RPMI7951 (cell line): Measurements from ENCODE around the gene HSH2D. TPM values are rescaled to one million over a fixed set of nuclear protein-coding genes. Genes with fewer than 3 reads are reported as not detected.
"Not testable (repeated sequence)": the region's sequence is repeated elsewhere in the genome, so short reads cannot be mapped to it uniquely, and the experiment has no call there.

Source experiments
- DNase-seq: peaks from one replicate; pipeline ENCODE4 v3.0.0-alpha.2; 2012; ENCODE audit warnings: low read depth
- total RNA-seq: library from RNA; depleted of rRNA; stranded (reverse); fragments of >200 nt; shearing (Covaris generic); gene quantifications from 2 replicates; pipeline ENCODE4 v1.2.3, GENCODE V29; 2014

The HSH2D gene
- total RNA-seq, 1 experiment from 2014 or later, result not detected

DNA sequence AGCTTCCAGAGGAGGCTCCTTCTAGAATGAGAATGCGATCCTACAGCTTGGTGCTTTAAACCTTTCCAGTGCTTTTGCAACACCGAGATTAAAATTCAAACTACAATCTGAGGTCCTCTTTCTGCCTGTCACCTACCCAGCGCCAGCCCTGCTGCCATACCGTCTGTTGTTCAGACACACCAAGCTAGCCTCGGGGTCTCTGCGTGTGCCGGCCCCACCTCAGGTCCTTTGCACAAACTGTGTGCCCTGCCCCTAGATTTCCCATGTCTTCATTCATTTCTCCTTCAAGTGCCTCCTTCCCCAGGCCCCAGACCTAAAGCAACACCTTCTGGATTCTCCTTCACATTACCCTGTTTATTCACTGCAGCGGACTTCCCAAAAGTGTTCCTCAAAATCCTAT, 11.1 kb downstream of the HSH2D start:
- DNase-seq, result no peak

- DNase-seq, result no peak
Measured at GRCh38 chr19:16155128-16155527, 11.6 kb downstream of the HSH2D start.

GRCh38 chr19:16156904-16157303, 13.4 kb downstream of the HSH2D start:
- DNase-seq, result no peak

GRCh38 chr19:16157601-16158000, 14.1 kb downstream of the HSH2D start:
- no peak for DNase-seq

DNA sequence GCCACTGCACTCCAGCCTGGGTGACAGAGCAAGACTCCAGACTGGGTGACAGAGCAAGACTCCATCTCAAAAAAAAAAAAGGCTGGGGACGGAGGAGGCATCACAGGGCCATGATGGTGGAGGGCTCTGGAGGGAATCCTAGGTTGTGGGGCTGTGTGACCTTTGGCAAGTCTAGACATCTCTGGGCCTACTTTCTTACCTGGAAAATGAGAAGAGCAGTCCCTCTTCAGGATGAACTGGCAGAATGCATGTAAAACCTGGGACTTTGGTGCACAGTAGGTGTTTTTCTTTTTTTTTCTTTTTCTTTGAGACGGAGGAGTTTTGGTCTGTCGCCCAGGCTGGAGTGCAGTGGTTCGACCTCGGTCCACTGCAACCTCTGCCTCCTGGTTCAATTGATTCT, 16.2 kb downstream of the HSH2D start:
- DNase-seq, result no peak

GRCh38 chr19:16160445-16160942, 17.0 kb downstream of the HSH2D start:
- no peak for DNase-seq

GRCh38 chr19:16160943-16161560, 17.6 kb downstream of the HSH2D start:
- DNase-seq, result peak; percentile 79

DNA sequence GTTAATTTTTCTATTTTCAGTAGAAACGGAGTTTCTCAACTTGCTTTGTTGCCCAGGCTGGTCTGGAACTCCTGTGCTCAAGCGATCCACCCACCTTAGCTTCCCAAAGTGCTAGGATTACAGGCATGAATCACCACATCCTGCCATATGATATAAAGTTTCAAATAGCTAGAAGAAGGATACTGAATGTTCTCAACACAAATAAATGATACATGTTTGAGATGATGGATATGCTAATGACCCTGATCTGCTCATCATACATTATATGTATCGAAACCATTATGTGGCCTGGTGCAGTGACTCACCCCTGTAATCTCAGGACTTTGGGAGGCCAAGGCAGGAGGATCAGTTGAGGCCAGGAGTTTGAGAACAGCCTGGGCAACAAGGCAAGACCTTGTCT, 18.4 kb downstream of the HSH2D start:
- peak; percentile 56 for DNase-seq

GRCh38 chr19:16164222-16164890, 20.9 kb downstream of the HSH2D start:
- DNase-seq, result no peak

DNA sequence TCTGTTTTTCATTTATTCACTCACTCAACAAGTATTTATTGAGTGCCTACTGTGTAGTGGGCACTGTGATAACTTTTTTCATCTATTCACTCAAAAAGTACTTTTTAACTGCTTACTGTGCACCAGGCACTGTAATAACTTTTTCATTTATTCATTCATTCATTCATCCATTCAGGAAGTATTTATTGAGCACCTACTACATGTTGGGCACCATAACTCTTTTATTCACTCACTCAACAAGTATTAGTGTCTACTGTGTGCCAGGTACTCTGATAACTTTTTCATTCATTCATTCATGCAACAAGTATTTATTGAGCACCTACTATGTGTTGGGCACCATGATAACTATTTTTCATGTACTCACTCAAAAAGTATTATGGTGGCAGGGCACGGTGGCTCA, 22.9 kb downstream of the HSH2D start:
- DNase-seq, result no peak

DNA sequence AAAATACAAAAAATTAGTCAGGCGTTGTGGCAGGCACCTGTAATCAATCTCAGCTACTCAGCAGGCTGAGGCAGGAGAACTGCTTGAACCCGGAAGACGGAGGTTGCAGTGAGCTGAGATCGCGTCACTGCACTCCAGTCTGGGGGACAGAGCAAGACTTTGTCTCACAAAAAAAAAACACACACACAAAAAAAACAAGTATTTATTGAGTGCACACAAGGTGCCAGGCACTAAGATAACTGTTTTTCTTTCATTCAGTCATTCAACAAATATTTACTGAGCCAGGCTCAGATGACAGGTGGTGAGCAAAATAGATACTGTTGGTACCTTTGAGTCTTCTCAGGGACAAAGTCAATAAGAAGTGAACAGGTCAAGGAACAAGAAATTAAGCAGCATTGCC, 23.6 kb downstream of the HSH2D start:
- no peak for DNase-seq

- no peak for DNase-seq
Measured at GRCh38 chr19:16168465-16169081, 25.1 kb downstream of the HSH2D start.

DNA sequence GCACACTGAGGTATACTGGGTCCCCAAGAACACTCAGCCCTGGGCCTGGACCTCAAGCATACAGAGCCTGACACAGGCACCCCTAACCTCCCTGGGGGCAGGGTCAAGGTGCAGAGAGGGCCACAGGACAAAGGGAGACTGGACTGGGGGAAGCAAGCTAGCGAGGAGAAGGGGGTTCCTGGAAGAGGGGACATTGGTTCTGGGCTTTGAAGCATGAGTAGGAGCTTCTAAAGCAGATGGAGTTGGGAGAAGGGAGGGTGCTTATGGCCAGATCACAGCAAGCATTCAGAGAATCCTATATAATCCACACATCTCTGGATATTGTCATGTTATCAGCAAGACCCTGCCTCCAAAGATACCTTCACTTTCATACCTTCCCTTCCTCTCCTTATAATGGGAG, 26.6 kb downstream of the HSH2D start:
- no peak for DNase-seq

DNA sequence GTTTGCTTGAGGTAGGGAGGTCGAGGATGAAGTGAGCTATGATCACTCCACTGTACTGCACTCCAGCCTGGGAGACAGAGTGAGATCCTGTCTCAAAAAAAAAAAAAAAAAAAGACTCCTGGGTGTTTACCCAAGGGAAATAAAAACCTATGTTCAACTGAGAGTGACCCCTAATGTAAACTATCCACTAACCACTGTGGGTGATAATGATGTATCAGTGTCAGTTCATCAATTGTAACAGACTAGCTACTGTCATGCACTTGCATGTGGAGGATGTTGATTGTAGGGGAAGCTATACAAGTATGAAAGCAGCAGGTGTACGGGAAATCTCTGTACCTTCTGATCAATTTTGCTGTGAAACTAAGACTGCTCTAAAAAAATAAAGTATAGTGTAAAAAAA, 32.5 kb downstream of the HSH2D start:
- DNase-seq, result no peak

- DNase-seq, result not testable (repeated sequence)
Measured at GRCh38 chr19:16178866-16179265, 35.4 kb downstream of the HSH2D start.

- peak; percentile 43 for DNase-seq
Measured at GRCh38 chr19:16180611-16181010, 37.1 kb downstream of the HSH2D start.

GRCh38 chr19:16184665-16185122, 41.2 kb downstream of the HSH2D start:
- no peak for DNase-seq

DNA sequence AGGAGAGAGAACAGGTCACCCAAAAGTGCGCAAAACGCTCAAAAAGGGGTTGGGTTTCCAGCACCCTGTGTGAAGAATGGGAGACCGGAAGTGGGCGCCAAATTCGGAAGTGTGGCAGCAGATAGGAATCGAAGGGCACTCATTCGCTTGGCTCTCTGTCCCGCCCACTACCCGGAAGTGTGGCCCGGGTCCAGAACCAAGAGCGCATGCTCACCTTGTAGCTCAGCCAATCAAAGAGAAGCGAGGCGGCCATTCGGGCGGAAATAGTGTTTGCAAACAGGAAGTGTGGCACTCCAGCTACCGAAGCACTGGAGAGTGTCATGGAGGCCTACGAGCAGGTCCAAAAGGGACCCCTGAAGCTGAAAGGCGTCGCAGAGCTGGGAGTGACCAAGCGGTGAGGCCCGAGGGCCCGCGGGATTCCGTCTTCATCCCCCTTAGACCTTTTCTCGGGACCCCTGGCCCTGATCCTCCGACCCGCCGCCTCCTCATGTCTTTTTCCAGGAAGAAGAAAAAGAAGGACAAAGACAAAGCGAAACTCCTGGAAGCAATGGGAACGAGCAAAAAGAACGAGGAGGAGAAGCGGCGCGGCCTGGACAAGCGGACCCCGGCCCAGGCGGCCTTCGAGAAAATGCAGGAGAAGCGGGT, 41.8 kb downstream of the HSH2D start, which contains the start of gene FAM32A:
FAM32A (plus strand) TSS at position 288 of the 645 bp plus-strand sequence; CDS start at position 321, 33 bp downstream.
- peak; percentile 99 for DNase-seq

GRCh38 chr19:16185768-16186123, 42.3 kb downstream of the HSH2D start:
- DNase-seq, result peak; percentile 42

DNA sequence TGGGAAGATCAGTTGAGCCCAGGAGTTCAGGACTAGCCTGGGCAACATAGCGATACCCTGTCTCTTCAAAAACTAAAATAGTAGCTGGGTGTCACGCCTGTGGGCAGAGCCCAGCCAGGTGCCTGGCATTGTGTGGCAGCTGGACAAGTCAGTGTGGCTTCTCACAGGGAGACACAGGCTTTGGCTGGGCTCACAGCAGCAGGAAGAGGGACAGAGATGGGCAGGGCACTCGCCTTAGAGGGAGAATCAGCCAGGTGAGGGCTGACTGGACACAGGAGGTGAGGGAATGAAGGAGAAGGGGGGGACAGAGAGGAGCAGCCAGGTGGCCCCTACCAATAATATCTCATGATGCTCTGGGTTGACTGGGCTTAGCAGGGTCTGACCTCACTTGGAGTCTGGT, 45.0 kb downstream of the HSH2D start:
- no peak for DNase-seq

- DNase-seq, result no peak
Measured at GRCh38 chr19:16190198-16190597, 46.7 kb downstream of the HSH2D start.

GRCh38 chr19:16190736-16191135, 47.3 kb downstream of the HSH2D start:
- no peak for DNase-seq
